GM21619 (cell line): Measurements from ENCODE around the gene ZC3H18.

Source experiments
- ATAC-seq: cut with Tn5 transposase; IDR thresholded peaks from one replicate; pipeline ENCODE4 v1.9.1; 2021; ENCODE audit not compliant: unreplicated experiment

The ZC3H18 gene

GRCh38 chr16:88671806-88672205 is 101.6 kb downstream of the ZC3H18 start:
- ATAC-seq = no peak

- no peak for ATAC-seq
Observed at GRCh38 chr16:88672776-88673175, 102.6 kb downstream of the ZC3H18 start.

GRCh38 chr16:88673716-88674379 is 103.6 kb downstream of the ZC3H18 start:
- ATAC-seq = no peak

GRCh38 chr16:88676502-88677242 is 106.5 kb downstream of the ZC3H18 start:
- no peak for ATAC-seq

- ATAC-seq = no peak
Observed at GRCh38 chr16:88677721-88678120, 107.5 kb downstream of the ZC3H18 start.

- no peak for ATAC-seq
Observed at GRCh38 chr16:88678224-88678979, 108.2 kb downstream of the ZC3H18 start.

- ATAC-seq = no peak
Observed at GRCh38 chr16:88680554-88681083, 110.4 kb downstream of the ZC3H18 start.

- ATAC-seq = peak; percentile 20
Observed at GRCh38 chr16:88681084-88681680, 111.0 kb downstream of the ZC3H18 start.
